Activated naive CD8-positive, alpha-beta T cell treated with anti-CD3 and anti-CD28 coated beads, Interleukin-2, amount 50 U/mL, for 16 hours (primary cell): ENCODE data around the gene DEFB124.
"Not testable (repeated sequence)": the region's sequence is repeated elsewhere in the genome, so short reads cannot be mapped to it uniquely, and the experiment has no call there.

Experiments used
- DNase-seq: peaks from one replicate; pipeline ENCODE4 v3.0.0-alpha.2; 2020; ENCODE audit warnings: low read depth, low spot score

DEFB124 gene

GRCh38 chr20:31426891-31427551 lies 47.9 kb downstream of the DEFB124 start:
- DNase-seq, result not testable (repeated sequence)

- no peak for DNase-seq
Observed at GRCh38 chr20:31425797-31426196, 49.1 kb downstream of the DEFB124 start.

- DNase-seq, result no peak
Observed at GRCh38 chr20:31418307-31418706, 56.6 kb downstream of the DEFB124 start.

GRCh38 chr20:31415653-31416052 lies 59.3 kb downstream of the DEFB124 start:
- no peak for DNase-seq
